ENCODE data around the gene SLC38A11. TPM values are rescaled to one million over a fixed set of nuclear protein-coding genes. Genes with fewer than 3 reads are reported as not detected.

SLC38A11 gene
- total and polyA plus RNA-seq, 2 experiments from 2014 or later, result not detected

GRCh38 chr2:164898475-164898874 is 56.9 kb downstream of the SLC38A11 start:
- H3K4me3 ChIP-seq, result no peak overlapping the region
- peak overlapping the region; percentile 31; the same call in 1 of the 2 replicates for H3K4me2 ChIP-seq
- H4K20me1 ChIP-seq (replicated peaks; ENCODE audit: insufficient read depth), result no peaks in the 10 kb centered on the region
- H3K9me2 ChIP-seq (ENCODE audit: insufficient read depth), result no peaks in the 10 kb centered on the region; the same call in 1 of the 2 replicates
- TF ChIP-seq POLR2AphosphoS5 (IDR thresholded peaks at IDR 0.05; ENCODE audit: low read depth) (no peak), EZH2 (IDR thresholded peaks at IDR 0.05; ENCODE audit: low read depth, unreplicated experiment) (no peak), ZNF331 (CRISPR knock-in tag; IDR thresholded peaks at IDR 0.05; ENCODE audit: low read depth) (no peak), ETS1 (IDR thresholded peaks at IDR 0.05) (no peak), NANOG (IDR thresholded peaks at IDR 0.05; ENCODE audit: borderline replicate concordance) (no peak)
- H3K4me1 ChIP-seq (ENCODE audit: insufficient read depth), result peaks cover 13% of the 10 kb centered on the region
- ATAC-seq (no peak), DNase-seq (ENCODE audit: low spot score) (no peak)
- Mint-ChIP-seq H3K9me3 (no peaks in the 10 kb centered on the region; the same call in 2 of the 3 replicates), H3K4me3 (no peak overlapping the region), H3K36me3 (ENCODE audit: low read depth) (no peaks in the 10 kb centered on the region), H3K27ac (peak overlapping the region; percentile 12; the same call in 1 of the 2 replicates), H3K4me1 (peaks cover 14% of the 10 kb centered on the region), H3K27me3 (ENCODE audit: insufficient read depth, low read depth, poor library complexity) (no peaks in the 10 kb centered on the region)
- H3K36me3 ChIP-seq (ENCODE audit: insufficient read depth), result no peaks in the 10 kb centered on the region
- no peaks in the 10 kb centered on the region for H3F3A ChIP-seq (replicated peaks; ENCODE audit: low read depth)
- H3K27ac ChIP-seq (ENCODE audit: low read depth), result peak overlapping the region; percentile 55; the same call in 1 of the 2 replicates
- no peaks in the 10 kb centered on the region for H3K79me2 ChIP-seq (replicated peaks; ENCODE audit: insufficient read depth)
- H3K27me3 ChIP-seq (ENCODE audit: insufficient read depth), result no peaks in the 10 kb centered on the region
- H2AFZ ChIP-seq, result no peak overlapping the region

GRCh38 chr2:164897469-164898260 is 57.7 kb downstream of the SLC38A11 start:
- Histone ChIP-seq H3K79me2 (replicated peaks; ENCODE audit: insufficient read depth) (no peaks in the 10 kb centered on the region), H3F3A (replicated peaks; ENCODE audit: low read depth) (no peaks in the 10 kb centered on the region), H3K4me3 (no peak overlapping the region; the same call in 1 of the 2 replicates), H3K36me3 (ENCODE audit: insufficient read depth) (no peaks in the 10 kb centered on the region), H3K27ac (ENCODE audit: low read depth) (no peak overlapping the region), H3K9me2 (ENCODE audit: insufficient read depth) (no peaks in the 10 kb centered on the region; the same call in 1 of the 2 replicates), H3K4me2 (peak overlapping the region; percentile 31), H3K27me3 (ENCODE audit: insufficient read depth) (no peaks in the 10 kb centered on the region), H4K20me1 (replicated peaks; ENCODE audit: insufficient read depth) (no peaks in the 10 kb centered on the region), H3K4me1 (ENCODE audit: insufficient read depth) (peaks cover 13% of the 10 kb centered on the region), H2AFZ (peak overlapping the region; percentile 57)
- no peak overlapping the region for H3K4me3 Mint-ChIP-seq
- no peaks in the 10 kb centered on the region for H3K36me3 Mint-ChIP-seq (ENCODE audit: low read depth)
- ATAC-seq, result no peak
- H3K9me3 Mint-ChIP-seq, result no peaks in the 10 kb centered on the region; the same call in 2 of the 3 replicates
- peak overlapping the region; percentile 52 for H3K27ac Mint-ChIP-seq
- peaks cover 14% of the 10 kb centered on the region for H3K4me1 Mint-ChIP-seq
- TF ChIP-seq JUNB (IDR thresholded peaks at IDR 0.05; ENCODE audit: unreplicated experiment) (no peak), POLR2AphosphoS5 (IDR thresholded peaks at IDR 0.05; ENCODE audit: low read depth) (no peak), REST (IDR thresholded peaks at IDR 0.05; ENCODE audit: unreplicated experiment) (no peak), CREB1 (CRISPR knock-in tag; IDR thresholded peaks at IDR 0.05; ENCODE audit: low read depth) (no peak), ZNF462 (CRISPR knock-in tag; IDR thresholded peaks at IDR 0.05) (no peak)
- DNase-seq (ENCODE audit: low spot score), result no peak
- H3K27me3 Mint-ChIP-seq (ENCODE audit: insufficient read depth, low read depth, poor library complexity), result no peaks in the 10 kb centered on the region

Measured in GM23338 (cell line).